ENCODE data around the gene JDP2.

The JDP2 gene

DNA sequence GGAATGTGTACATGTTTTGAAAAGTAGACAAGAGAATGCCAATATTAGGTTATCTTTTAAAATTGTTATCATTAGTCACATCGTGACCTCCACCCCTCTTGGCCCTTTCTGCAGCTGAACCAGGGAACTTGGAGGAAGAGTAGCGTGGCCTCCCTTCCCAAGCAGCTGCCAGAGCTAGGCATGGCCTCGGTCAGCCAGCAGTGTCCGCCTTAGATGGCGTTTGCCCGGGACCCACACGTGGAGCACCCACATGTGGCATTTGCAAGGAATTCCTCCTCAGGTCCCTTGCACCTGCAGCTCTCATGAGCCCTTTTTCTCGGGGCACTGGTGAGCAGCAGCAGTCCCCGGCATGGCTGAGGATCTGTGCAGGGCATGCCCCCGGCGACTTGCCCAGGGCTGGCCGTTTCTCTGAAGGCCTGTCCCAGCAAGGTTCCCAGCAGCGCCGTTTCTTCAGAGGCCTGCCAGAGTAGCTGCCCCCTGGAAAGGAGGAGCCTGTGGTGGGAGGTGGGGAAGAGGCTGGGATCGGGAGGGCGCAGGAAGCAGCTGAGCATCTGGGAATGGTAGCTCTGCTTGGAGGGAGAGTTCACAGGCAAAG is 10.8 kb downstream of the JDP2 start:
- DNase-seq = no peak

DNA sequence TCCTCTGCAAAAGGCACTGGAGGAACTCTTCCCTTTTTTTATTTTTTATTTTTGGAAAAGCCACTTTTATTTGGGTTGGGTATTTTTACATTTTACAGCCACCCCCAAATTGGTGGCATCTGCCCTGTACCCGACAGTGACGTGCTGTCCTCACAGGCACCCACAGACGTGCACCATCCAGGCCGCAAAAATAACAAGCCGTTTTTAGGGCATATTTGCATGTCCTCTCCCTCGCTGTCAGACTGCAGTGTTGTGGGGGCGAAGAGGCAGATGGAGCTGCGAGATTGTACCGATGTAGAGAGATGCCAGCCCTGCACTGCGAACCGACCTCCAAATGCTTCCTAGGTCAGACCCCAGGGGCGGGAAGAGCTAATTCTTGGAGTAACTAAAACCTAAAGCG is 12.2 kb downstream of the JDP2 start:
- DNase-seq = no peak

DNA sequence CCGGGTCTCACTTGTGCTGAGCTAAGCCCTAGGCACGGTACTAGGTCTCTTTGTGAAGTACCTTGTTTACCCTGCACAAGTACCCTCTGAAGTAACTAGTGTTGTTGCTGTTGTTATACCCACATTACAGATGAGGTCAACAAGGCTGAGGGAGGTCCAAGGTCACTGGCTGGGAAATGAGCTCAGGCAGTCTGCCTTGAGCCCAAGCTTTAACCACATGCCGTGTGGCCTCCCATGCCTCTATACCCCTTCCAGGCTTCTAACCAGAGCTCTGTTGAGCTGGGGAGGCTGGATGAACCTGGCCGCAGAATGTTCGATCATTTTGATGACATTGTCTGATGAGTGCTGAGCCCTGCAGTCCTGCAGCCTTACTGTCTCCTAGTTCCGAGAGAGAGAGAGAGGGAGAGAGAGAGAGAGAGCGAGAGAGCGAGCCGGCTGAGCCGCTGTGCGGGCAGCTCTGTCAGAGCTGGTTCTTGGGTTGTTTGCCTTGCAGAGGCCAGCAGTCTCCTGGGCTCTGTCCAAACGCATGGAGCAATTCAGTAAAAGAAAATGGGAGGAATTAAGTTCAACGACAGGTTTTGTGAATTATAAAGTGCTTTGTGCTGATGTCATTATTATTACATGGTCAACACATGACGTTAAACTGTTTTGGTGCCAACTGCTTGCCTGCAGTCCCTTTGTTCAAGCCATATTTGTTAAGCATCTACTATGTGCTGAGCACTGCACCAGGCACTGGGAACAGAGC is 13.1 kb downstream of the JDP2 start:
- DNase-seq = no peak

GRCh38 chr14:75441728-75442127 is 13.9 kb downstream of the JDP2 start:
- DNase-seq = no peak

DNA sequence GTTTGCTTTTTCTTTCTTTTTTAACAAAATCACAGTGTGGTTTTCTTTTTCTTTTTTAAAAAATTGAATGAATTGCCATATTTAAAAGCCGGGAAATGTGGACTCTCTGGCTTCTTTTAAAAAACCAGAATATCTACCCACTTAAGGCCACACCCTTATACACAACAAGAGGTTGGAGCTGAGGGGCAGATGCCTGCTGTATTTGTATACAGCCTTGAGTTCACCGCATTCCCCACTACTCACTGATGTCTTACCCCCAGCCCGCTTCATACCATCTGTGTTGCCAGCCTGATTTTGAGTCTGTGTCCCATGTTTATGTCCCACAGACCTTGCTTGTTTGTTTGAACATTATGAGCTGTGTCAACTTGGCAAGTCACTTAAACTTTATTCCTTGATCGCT is 14.3 kb downstream of the JDP2 start:
- no peak for DNase-seq

DNA sequence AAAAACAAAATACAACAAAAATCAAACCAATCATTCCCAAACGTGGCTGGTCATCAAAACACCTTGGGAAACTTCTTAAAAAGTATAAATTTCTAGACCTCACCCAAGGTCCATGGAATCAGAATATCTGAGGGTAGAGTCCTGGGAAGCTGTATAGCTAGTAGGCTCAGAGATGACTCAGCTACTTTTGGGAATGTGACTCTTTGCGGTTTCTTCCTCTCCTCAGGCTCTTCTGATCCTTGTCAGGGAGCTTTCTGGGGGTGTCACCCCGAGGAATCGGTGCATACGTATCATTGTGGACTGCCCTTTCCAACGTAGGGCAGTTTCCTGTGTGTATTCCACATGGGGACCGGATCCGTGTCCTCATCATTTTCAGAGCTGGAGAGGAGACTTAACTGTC is 14.8 kb downstream of the JDP2 start:
- DNase-seq = no peak

DNA sequence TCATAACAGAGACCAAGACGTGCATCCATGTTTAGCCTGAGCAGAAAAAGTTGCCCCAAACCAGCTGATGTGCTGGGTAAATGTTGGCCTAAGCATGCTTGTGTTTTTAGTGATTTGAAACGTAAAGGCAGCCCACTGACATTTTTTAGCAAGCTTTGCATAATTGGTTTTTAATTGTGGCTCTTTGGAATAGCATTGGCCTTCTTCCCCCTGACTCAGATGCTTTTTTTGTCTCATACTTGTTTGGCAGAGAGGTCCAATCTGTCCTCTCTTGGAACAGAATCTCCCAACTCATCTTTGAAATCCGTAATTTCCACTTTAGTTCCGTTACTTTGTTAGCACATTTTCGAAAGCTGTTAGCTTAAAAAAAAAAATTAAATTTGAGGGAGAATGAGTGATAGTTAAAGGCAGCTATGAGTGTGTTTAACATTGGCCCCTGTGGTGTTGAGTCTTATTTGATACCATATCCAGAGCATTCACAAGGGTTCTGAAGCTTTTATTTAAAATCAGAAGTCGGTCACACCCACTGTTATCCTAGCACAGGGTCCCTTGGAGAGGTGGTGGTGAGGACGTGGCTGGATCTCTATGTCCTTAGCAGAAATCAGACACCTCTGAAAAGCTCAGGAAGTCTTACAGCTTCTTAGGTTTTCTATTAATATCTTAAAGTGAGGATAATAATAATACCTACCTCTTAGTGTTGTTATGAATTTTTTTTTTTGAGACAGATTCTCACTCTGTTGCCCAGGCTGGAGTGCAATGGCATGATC is 15.6 kb downstream of the JDP2 start:
- DNase-seq = no peak

DNA sequence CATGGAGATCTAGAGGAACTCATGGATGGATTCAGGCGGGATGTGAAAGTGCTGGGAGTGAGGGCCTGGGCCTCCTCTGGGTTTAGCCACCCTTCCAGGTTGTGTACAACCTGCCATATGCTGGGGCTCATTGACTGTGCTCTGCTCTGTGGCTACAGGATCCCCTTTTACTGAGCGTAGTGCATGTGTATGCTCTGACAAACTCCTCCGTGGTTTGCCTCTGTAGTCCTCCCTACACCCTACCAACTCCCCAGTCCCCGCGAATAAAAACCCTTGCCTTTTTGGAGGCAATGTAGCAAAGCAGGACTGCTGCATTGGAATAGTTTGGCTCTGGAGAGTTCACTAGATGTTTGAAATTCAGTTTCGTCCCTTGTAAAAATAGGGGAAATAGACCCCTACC is 17.4 kb downstream of the JDP2 start:
- no peak for DNase-seq

- DNase-seq = no peak
These were observed 18.1 kb downstream of the JDP2 start for GRCh38 chr14:75445963-75446362.

- DNase-seq = no peak
These were observed 18.6 kb downstream of the JDP2 start for GRCh38 chr14:75446447-75446846.

DNA sequence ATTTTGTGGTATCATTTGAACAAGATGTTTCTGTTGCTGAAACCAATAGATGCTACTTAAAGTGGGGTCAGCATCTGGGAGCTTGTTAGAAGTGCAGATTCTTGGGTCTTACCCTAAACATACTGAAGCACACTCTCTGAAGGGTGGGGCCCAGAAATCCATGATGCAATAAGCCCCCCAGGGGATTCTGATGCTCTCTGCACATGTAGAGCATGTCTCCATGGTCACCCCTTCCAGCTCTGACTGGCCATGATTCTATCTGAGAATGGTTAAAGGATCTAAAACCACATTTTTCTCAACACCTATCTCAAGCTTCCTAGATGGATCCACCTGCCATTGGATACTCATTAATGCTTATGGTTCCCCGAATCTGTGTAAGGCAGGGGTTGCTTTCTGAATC is 20.4 kb downstream of the JDP2 start:
- DNase-seq = no peak

DNA sequence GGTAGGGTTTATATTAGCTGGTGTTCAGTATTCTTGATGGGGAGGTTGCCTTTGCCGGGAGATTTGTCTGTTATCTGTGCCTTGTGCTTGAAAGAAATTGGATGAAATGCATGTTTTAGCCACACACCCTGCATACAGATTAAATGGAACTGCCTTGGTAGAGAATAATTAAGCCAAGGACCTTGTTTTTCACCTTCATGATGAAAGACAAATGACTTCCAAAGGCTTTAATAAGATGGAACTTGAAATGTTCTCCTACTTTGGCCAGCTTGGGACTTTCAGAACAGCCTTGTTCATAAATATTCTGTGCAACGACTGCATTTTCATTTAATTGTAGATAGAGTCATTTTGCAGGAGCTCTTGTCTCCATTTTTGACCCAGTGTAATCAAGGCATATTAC is 21.2 kb downstream of the JDP2 start:
- no peak for DNase-seq

- DNase-seq = no peak
These were observed 21.9 kb downstream of the JDP2 start for GRCh38 chr14:75449696-75450095.

GRCh38 chr14:75450381-75451276 is 22.8 kb downstream of the JDP2 start:
- no peak for DNase-seq

DNA sequence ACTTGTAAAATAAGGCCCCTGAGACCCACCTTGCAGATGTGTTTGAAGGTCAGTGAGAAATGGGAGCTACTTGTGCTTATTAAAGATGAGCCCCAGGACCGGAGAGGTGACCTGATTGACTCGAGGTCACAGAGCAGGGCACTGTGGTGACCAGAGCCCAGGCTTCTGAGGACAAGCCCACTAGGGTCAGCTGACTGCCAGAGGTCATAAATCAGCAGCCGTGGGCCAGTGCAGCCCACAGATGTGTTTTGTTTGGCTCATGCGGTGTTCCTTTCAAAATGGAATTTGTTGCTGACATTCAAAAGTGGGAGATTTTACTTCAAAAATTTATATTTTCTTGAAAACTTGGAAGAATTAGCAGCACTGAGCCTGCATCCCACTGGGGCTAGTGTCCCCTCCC is 24.5 kb downstream of the JDP2 start:
- DNase-seq = no peak

- no peak for DNase-seq
These were observed 25.3 kb downstream of the JDP2 start for GRCh38 chr14:75452900-75453816.

DNA sequence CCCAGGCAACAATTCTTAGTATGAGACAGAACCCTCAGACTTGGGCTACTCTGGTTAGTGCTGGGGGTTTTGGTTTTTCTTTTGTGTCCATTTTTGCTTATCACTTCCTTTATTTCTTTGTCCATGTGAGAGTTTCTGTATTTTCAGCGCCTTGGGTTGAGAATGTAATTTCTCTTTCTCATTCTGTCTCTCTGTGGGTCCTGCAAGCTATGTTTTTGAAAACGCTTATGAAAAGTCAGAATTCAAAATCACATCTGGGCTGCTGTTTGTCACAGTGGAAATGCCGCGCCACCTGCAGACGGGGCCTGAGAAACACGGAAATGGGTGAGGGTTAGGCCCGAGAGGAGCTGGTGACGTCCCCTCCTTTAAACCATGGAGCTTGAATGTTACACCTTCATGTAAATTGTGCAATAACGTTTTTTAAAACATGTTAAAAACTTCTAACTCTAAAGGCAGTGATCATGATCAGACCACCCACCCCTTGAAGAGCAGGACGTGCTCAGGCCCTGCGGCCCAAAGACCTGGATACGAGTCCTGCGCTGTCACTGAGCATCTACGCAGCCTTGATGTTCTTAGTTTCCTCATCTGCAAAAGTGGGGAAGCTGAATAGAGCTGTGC is 26.1 kb downstream of the JDP2 start:
- no peak for DNase-seq

DNA sequence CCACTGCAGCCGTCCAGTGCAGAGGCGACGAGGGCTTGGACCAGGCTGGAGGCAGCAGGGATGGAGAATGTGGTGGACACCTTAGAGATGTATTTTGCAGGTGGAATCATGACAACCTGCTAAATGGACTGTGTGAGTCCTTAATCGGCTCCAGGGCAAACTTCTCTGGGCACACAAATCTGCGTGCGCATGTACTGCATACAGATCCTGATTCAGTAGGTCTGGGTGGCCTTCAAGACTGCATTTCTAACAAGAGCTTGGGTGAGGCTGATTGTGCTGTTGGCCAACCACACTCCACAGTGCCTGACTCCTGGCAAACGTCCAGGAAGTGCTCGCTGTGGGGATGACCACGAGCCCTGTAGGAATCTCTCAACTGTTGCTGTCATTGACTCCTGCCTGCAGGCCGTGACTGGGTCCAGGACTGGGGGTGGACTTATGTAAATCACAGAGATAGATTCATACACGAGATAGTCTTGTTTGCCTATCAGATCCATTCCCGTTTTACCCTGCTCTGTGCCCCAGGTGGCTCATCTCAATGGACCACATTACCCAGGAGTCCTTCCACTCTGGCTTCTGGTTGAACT is 27.2 kb downstream of the JDP2 start:
- no peak for DNase-seq

- DNase-seq = no peak
These were observed 28.5 kb downstream of the JDP2 start for GRCh38 chr14:75456069-75456996.

GRCh38 chr14:75456997-75457335 is 29.1 kb downstream of the JDP2 start:
- no peak for DNase-seq

All from central memory CD4-positive, alpha-beta T cell (primary cell).